ENCODE results near the gene SND1.

Gene SND1

GRCh38 chr7:127731431-127732080, 79.6 kb downstream of the SND1 start:
- DNase-seq (ENCODE audit: low spot score), result no peak

- no peak for DNase-seq (ENCODE audit: low spot score)
These were observed 80.3 kb downstream of the SND1 start for GRCh38 chr7:127732306-127732705.

DNA sequence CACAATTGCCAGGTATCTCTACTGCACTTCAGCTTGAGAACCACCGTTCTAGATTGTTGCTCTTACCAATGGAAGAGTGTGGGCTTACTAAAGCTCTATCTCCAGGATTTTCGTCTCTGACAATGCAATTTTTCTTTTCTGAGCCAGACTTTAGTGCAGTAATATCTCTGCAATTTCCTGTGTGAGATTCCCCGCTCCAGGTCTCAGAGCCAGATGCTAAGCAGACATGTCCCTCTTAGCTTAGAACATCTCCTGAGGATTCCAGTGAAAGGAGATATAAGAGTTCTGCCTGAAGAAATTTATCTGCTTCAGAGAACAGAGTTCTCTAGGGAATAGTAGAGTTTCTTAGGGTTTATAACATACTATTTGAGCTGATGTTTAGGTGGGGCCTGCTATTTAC, 82.0 kb downstream of the SND1 start:
- DNase-seq (ENCODE audit: low spot score), result no peak

GRCh38 chr7:127736511-127736910, 84.5 kb downstream of the SND1 start:
- DNase-seq (ENCODE audit: low spot score), result no peak

- DNase-seq (ENCODE audit: low spot score), result no peak
These were observed 86.9 kb downstream of the SND1 start for GRCh38 chr7:127738859-127739258.

DNA sequence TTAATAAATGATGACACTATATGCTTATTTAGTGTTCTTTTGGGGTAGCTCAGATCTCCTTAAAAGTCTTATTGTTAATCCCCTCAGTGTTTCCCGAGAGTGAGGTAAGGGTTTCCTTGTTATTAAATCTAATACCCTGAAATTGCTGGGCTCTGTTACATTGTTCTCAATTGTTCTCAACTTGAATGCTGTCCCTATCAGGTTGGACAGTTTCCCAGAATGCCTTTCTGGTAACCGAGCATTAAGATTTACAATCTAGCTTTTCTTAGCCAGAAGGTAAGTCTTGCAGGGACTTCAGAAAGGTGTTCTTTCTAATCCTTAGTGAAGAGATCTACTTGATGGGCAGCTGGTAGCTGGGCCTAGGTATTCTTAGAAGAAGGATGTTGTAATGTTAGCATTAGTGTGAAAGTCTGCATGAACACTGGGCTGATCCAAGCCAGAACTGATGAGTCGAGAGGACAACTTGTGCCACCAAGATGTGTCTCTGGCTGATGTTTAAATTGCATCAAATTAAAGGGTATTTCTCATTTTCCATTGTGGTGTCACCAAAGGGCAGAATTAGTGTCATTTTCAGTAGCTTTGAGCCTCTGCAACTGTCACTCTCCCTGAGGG, 89.9 kb downstream of the SND1 start:
- no peak for DNase-seq (ENCODE audit: low spot score)

GRCh38 chr7:127745445-127745844, 93.5 kb downstream of the SND1 start:
- no peak for DNase-seq (ENCODE audit: low spot score)

- DNase-seq (ENCODE audit: low spot score), result peak; percentile 57
These were observed 99.1 kb downstream of the SND1 start for GRCh38 chr7:127751062-127751461.

DNA sequence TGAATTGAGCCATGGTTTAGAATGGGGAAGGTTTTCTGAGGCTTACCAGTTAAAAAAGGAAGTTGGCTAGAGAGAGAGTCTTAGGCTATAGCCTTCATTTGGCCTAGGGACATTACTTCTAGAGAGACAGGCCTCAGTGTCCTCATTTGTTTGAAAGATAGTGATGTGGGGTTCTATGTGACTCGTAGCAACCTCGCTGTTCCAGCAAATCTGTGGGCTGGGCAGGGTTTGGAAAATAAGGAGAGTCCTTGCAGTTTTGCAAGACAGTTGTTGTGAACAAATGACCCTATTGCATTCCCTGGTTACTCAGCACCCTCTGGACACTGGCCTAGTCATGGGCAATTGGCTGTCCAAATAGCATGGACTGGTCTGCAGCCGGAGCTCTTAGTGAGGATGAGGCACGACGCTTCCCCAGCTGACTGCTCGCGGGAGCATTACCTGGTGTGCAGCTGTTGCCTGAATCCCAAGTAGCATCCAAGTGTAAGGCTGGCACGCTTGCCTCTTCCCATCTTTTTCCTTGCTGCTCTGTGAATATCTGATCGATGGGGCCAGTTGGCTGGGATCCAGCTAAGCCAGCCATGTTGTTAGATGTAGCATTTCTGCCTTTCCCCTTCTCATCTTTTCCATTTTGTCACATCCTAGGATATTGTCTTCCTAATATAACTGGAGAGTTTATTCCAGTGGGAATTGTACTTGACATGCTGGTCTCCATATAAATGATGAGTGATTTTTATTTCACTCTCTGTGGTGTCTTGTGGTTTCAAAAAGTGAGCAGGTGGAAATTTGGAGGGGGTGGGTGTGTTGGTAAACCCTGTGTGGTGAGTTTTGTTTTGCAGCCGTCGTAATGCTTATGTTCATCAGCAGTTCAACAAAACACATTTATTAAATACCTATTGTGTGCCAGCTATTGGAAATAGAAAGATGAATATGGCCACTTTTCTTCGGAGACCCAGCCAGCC, 99.8 kb downstream of the SND1 start:
- DNase-seq (ENCODE audit: low spot score), result peak; percentile 45

DNA sequence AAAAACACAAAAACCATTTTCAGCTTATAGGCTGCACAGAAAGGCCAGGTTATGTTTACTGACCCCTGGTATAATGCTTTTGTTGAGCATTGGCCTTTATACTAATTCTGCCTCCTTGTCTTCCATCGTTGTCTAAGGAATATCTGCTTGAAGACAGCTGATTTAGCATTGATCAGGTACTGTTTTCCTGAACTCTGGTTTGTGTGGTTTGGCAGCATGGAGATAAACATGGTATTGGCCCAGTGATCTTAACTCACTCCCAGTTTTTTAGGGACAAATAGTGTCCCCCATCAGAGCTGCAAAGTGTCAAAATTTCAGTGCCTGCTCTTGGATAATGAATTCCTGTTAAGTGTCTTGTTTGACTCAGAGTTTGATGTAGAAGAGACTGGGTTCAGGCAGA, 100.8 kb downstream of the SND1 start:
- no peak for DNase-seq (ENCODE audit: low spot score)

DNA sequence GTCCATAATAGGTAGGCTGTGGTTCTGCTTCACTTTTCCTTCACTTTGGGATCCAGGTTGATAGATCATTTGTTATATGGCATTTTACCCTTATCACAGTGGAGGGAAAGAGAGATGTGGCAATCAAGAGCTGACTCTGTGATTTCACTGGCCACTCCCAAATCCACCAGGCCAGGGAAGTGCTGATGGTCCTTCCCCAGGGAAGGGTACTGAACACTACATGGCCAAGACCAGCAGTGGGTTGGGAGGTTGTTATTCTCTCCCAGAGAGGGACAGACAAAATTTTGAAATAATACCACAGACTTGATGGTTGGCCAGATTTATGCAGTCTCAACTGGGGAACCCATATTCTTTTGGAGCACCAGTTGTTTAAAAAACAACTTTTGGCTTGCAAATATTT, 102.5 kb downstream of the SND1 start:
- DNase-seq (ENCODE audit: low spot score), result no peak

DNA sequence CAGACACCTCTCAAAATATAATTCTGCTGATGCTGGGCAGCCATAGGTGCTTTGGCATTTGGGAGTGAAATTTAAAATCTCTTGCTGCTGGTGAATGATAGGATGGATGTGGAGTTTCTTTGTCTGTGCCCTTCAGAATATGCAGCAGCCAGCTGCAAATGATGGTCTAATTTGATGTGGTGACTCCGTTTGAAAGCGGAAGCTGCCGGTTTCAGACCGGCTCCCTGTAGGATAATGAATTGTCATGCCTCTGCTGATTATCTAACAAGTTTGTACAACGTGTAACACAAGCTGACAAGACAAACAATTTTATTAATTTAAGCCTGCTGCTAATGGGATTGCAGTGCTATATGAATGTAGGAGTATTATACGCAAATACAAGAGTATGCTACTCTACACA, 103.5 kb downstream of the SND1 start:
- no peak for DNase-seq (ENCODE audit: low spot score)

DNA sequence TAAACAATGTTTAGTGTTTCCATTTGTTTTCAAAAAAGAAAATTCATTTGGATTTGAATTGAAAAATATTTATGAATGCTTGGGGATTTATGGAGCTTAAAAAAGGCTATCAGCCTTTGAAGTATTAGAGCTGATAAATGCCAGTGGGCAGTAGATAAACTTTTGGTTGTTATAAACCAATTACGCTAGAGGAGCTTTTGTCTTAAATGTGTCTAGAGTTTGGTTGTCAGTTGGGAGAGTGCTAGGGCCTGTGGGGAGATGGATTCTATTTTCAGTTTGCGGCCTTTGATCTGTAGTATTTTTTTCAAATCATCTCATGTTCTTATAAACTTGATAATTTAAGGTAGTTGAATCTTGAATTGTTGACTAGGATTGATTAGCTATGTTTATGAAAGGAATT, 104.0 kb downstream of the SND1 start:
- no peak for DNase-seq (ENCODE audit: low spot score)

- no peak for DNase-seq (ENCODE audit: low spot score)
These were observed 106.1 kb downstream of the SND1 start for GRCh38 chr7:127758105-127758504.

DNA sequence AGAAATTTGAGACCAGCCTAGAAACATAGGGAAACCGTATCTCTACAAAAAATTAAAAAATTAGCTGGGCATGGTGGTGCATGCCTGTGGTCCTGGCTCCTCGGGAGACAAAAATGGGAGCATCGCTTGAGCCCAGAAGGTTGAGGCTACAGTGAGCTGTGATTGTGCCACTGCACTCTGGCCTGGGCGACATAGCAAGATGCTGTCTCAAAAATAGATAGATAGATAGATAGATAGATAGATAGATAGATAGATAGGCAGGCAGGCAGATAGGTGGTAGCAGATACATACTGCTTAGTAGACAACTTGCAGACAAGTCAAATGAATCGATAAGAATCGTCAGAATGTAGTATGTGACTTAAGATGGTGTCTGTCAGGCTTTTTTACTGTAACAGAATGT, 106.9 kb downstream of the SND1 start:
- DNase-seq (ENCODE audit: low spot score), result no peak

DNA sequence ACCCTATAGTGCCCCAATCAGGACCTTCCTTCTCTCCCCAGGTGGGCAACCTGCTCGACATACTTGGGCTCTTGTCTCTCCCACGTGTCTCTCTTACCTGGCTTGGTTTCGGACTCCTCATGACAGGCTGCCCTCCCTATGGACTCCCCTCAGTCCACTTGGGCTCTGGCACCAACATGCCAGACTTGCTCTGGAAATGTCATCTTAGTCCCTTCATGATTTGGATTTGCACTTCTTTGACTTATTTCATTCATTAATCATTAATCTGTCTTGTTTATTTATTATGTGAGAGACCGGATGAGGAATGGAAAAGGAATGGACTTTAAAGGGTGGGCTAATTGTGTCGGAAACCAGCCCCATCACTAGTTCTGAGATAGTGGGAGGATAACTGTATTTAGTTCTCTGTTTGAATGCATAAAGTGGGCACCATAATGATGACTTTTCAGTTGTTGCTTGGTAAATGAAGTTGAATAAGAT, 108.0 kb downstream of the SND1 start:
- no peak for DNase-seq (ENCODE audit: low spot score)

- no peak for DNase-seq (ENCODE audit: low spot score)
These were observed 108.5 kb downstream of the SND1 start for GRCh38 chr7:127760436-127761031.

DNA sequence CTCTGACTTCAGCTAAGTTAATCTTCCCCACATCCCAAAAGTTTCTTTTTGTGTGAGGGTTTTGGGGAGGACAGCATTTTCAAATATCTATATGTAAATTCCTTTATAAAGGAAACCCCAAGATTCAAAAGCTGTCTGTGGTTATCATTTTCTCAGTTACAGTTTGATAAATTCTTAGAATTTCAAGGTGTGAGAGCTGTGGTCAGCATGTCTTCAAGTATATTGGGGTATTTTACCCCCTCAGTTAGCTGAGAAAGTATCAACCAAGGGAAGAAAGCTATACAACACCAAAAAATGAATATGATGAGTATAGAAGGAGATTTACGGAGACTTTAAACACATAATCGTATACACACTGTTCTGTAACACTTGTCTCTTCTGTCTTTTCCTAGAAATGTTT, 109.2 kb downstream of the SND1 start:
- DNase-seq (ENCODE audit: low spot score), result no peak

GRCh38 chr7:127764681-127765080, 112.7 kb downstream of the SND1 start:
- DNase-seq (ENCODE audit: low spot score), result no peak

- no peak for DNase-seq (ENCODE audit: low spot score)
These were observed 113.2 kb downstream of the SND1 start for GRCh38 chr7:127765150-127765549.

GRCh38 chr7:127766831-127767459, 115.0 kb downstream of the SND1 start:
- no peak for DNase-seq (ENCODE audit: low spot score)

DNA sequence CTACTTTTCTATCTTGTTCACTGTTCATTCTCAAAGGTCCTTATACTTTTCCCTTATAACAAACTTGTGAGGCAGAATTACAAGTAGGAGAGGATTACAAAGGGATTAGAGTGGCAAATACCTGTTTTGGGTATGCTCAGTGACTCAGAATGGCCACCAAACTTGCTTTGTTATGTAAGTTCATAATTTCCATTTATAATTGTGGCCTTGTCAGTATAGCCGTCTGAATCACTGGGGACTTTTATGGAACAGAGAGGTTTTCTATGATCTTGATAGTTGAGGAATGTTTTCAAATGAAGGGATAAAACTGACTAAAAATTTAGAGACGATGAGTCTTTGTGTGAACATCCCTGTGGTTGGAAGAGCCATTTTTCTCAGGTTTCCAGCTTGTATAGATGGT, 116.2 kb downstream of the SND1 start:
- DNase-seq (ENCODE audit: low spot score), result no peak
